ENCODE data around the gene OR2G2. TPM values are rescaled to one million over a fixed set of nuclear protein-coding genes. Genes with fewer than 3 reads are reported as not detected.

OR2G2 gene
- total RNA-seq, 4 donors from 2014 or later: not detected

DNA sequence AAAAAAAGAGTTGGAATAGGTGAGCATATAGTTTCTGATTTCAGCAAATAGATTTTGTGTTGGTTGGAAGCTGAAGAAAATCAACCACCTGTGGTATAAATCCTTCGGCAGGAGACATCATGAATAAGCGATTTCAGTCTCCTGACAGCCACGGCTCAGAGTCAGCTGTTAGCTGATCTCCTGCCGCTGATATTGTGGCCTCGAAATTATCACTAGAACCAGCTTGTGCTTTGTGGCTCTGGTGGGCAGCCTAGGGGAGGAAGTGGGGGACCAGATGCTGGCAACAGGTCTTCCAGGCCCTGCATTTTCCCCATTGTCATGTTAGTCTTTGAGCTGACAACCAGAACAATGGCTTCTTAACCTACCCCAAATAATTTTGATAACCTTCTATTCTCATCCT is 40.1 kb upstream of the OR2G2 start:
- Histone ChIP-seq H3K4me1 (no peaks in the 10 kb centered on the region), H3K27ac (no peak overlapping the region), H3K36me3 (no peaks in the 10 kb centered on the region), H3K9me3 (no peaks in the 10 kb centered on the region), H3K27me3 (no peaks in the 10 kb centered on the region), H3K4me3 (no peak overlapping the region)
- DNase-seq (ENCODE audit: low spot score in 2 of 2): no peak
- TF ChIP-seq POLR2AphosphoS5 (IDR thresholded peaks at IDR 0.05) (no peak), EP300 (IDR thresholded peaks at IDR 0.05) (no peak), POLR2A (IDR thresholded peaks at IDR 0.05) (no peak)
- TF ChIP-seq, protein P1, sequence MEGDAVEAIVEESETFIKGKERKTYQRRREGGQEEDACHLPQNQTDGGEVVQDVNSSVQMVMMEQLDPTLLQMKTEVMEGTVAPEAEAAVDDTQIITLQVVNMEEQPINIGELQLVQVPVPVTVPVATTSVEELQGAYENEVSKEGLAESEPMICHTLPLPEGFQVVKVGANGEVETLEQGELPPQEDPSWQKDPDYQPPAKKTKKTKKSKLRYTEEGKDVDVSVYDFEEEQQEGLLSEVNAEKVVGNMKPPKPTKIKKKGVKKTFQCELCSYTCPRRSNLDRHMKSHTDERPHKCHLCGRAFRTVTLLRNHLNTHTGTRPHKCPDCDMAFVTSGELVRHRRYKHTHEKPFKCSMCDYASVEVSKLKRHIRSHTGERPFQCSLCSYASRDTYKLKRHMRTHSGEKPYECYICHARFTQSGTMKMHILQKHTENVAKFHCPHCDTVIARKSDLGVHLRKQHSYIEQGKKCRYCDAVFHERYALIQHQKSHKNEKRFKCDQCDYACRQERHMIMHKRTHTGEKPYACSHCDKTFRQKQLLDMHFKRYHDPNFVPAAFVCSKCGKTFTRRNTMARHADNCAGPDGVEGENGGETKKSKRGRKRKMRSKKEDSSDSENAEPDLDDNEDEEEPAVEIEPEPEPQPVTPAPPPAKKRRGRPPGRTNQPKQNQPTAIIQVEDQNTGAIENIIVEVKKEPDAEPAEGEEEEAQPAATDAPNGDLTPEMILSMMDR (IDR thresholded peaks at IDR 0.05): no peak
- 62% methylated on average over 5 of the region's 5 CpGs for WGBS

DNA sequence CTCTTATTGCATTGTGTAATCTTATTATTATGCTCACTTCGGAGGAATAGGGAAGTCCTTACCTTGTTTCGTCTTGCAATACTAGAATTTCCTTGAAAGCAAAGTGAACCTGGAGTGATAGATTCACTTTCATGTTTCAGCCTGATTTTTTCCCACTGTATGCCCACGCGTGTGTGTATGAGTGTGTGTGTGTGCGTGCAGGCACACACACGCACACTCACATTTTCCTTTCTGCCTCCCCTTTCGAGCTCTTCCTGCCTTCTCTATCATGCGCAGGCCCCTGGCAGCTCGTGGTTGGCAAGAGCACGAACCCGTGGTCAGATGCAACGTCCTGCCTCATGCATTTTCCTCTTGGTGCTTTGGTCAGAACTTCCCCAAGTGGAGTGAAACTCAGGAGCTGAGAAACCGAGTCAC is 39.4 kb upstream of the OR2G2 start, which contains the start of gene GCSAML:
TSS of gene GCSAML (plus strand) at position 366 of the 414 bp plus-strand sequence. CDS start 58 bp downstream, outside the sequence.
- no peak for TF ChIP-seq POLR2AphosphoS5 (IDR thresholded peaks at IDR 0.05)
- no peak for TF ChIP-seq POLR2A (IDR thresholded peaks at IDR 0.05)
- TF ChIP-seq EP300 (IDR thresholded peaks at IDR 0.05): no peak
- TF ChIP-seq, protein P1 (IDR thresholded peaks at IDR 0.05): no peak
- DNase-seq (ENCODE audit: low spot score in 2 of 2): no peak
- H3K9me3 ChIP-seq: no peaks in the 10 kb centered on the region
- no peaks in the 10 kb centered on the region for H3K36me3 ChIP-seq
- H3K4me3 ChIP-seq: no peak within 1 kb of the TSS
- 79% methylated on average over 13 of the region's 13 CpGs for WGBS
- H3K4me1 ChIP-seq: no peaks in the 10 kb centered on the region
- no peaks in the 10 kb centered on the region for H3K27me3 ChIP-seq
- H3K27ac ChIP-seq: no peak within 1 kb of the TSS

DNA sequence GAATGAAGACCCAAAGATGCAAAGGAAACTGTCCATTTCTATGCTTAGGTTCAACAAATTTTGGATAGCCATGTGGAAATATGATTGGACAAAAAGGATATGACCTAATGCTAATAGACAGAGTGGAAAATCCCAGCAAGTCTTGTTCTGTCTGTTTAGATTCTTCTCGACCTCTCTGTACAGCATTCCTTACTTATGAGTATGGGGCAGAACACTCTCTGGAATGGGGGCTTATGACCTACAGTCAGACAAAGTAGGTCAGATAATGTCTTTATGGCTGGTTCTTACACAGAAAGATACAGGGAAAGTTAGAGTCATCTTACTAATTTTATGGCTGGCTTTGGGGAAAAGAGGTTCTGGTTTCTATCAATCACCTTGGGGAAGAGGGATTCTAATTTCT is 36.4 kb upstream of the OR2G2 start:
- TF ChIP-seq POLR2A (IDR thresholded peaks at IDR 0.05) (no peak), EP300 (IDR thresholded peaks at IDR 0.05) (no peak), POLR2AphosphoS5 (IDR thresholded peaks at IDR 0.05) (no peak)
- TF ChIP-seq, protein P1 (IDR thresholded peaks at IDR 0.05): no peak
- WGBS: 27% methylated on average over 1 of the region's 1 CpG
- no peaks in the 10 kb centered on the region for H3K36me3 ChIP-seq
- no peaks in the 10 kb centered on the region for H3K9me3 ChIP-seq
- no peak for DNase-seq (ENCODE audit: low spot score in 2 of 2)
- H3K27me3 ChIP-seq: no peaks in the 10 kb centered on the region
- H3K4me1 ChIP-seq: no peaks in the 10 kb centered on the region
- no peak overlapping the region for H3K27ac ChIP-seq
- H3K4me3 ChIP-seq: no peak overlapping the region

DNA sequence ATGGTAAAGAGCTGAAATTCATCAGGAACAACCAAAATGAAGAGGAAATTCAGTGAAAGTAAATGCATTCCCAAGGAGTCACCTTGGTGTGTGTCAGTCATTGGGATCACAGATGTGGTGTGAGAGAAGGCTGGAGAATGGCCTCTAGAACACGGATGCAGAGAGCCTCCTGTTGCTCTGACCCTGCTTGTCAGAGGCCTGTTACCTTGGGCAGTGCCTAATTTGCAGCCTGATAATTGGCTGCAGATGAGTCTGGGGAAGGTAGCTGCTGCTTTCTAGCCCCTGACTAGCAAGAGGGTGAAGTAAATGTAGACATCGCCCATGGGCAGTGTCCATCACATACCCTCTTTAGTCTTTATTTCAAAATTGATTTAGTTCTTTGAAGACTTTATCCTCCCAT is 35.9 kb upstream of the OR2G2 start:
- H3K27ac ChIP-seq: no peak overlapping the region
- 62% methylated on average over 2 of the region's 2 CpGs for WGBS
- no peaks in the 10 kb centered on the region for H3K9me3 ChIP-seq
- no peak for DNase-seq (ENCODE audit: low spot score in 2 of 2)
- no peak overlapping the region for H3K4me3 ChIP-seq
- no peaks in the 10 kb centered on the region for H3K27me3 ChIP-seq
- TF ChIP-seq, protein P1 (IDR thresholded peaks at IDR 0.05): no peak
- TF ChIP-seq POLR2A (IDR thresholded peaks at IDR 0.05) (no peak), POLR2AphosphoS5 (IDR thresholded peaks at IDR 0.05) (no peak), EP300 (IDR thresholded peaks at IDR 0.05) (no peak)
- no peaks in the 10 kb centered on the region for H3K4me1 ChIP-seq
- H3K36me3 ChIP-seq: no peaks in the 10 kb centered on the region

DNA sequence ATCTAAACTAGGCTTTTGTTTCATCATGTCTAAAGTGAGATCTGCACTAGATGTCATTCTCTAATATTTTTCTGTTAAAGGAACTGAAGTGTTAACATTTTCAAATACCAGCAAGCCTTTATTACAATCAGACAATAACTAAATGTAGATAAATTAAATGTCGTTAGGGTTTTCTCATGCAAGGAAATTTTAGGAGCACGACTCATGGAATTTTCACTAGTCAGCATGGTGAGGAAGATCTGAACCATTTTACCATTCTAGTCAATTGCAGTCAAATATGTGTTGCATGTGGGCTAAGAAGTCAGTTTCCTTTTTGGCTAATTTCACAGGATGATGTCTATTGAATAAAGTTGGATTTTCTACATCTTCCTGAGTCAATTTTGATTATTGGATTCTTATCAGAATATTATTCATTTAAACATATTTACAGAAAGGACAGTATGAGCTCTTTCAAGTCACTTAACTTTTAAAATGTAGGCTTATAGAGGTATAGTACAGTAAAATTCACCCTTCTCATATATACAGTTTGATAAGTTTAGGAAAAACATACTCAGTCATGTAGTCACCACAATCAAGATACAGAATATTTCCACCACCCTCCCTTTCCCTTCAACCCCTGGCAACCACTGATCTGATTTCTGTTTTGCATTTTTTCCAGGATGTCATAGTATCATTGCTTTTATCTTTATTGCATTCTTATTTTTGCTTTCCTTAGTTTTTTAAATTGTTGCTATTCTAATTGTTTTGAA is 30.1 kb upstream of the OR2G2 start:
- H3K4me3 ChIP-seq: no peak overlapping the region
- H3K9me3 ChIP-seq: no peaks in the 10 kb centered on the region
- H3K27me3 ChIP-seq: no peaks in the 10 kb centered on the region
- WGBS: 76% methylated on average over 2 of the region's 2 CpGs
- H3K36me3 ChIP-seq: no peaks in the 10 kb centered on the region
- DNase-seq (ENCODE audit: low spot score in 2 of 2): no peak
- H3K4me1 ChIP-seq: no peaks in the 10 kb centered on the region
- H3K27ac ChIP-seq: no peak overlapping the region
- TF ChIP-seq, protein P1 (IDR thresholded peaks at IDR 0.05): no peak
- TF ChIP-seq POLR2A (IDR thresholded peaks at IDR 0.05) (no peak), POLR2AphosphoS5 (IDR thresholded peaks at IDR 0.05) (no peak), EP300 (IDR thresholded peaks at IDR 0.05) (no peak)
